Neural progenitor cell (in vitro differentiated cells): Measurements from ENCODE around the gene TRAPPC10.

Experiments
- CTCF ChIP-seq: fragments of 200-600 bp; sonication (generic); IDR thresholded peaks from 2 replicates; pipeline ENCODE4 v1.5.1; 2017; ENCODE audit warnings: antibody characterized with exemption, mild to moderate bottlenecking
- EZH2 ChIP-seq: fragments of 200-600 bp; sonication (generic); IDR thresholded peaks from 2 replicates; pipeline ENCODE4 v1.6.1; 2017; ENCODE audit warnings: antibody characterized with exemption, mild to moderate bottlenecking, moderate library complexity
- EZH2phosphoT487 ChIP-seq: fragments of 200-600 bp; sonication (generic); IDR thresholded peaks from 2 replicates; pipeline ENCODE4 v1.6.1; 2017; ENCODE audit warnings: antibody characterized with exemption

- TF ChIP-seq CTCF (no peak), EZH2phosphoT487 (no peak), EZH2 (no peak)
Measured at GRCh38 chr21:43987509-43987908, 24.6 kb upstream of the TRAPPC10 start.
